A549 treated with AZD9567 at 1 μM for 4 hours (cell line): ENCODE results near the gene MRPL37. TPM values are rescaled to one million over a fixed set of nuclear protein-coding genes. Genes with fewer than 3 reads are reported as not detected.

Source experiments
- total RNA-seq: library from RNA; stranded (reverse); fragments of 200-300 nt; extraction: Qiagen RNA extraction; gene quantifications from 5 replicates; pipeline ENCODE4 v1.2.3, GENCODE V29; 2022; ENCODE audit not compliant: insufficient read depth

MRPL37 gene
- 75.7 to 100 TPM (median 93.0 TPM) in 5 replicates for total RNA-seq

GRCh38 chr1:54199765-54200518 lies at the start of gene MRPL37, which contains the start of gene CYB5RL:
Gene MRPL37, plus strand, starts transcription at chr1:54200167. Its CDS starts 77 bp downstream, at chr1:54200244.
Gene CYB5RL, minus strand, starts transcription at chr1:54200030. Its CDS starts 4,414 bp downstream, at chr1:54195616.

GRCh38 chr1:54152696-54153095 lies 47.3 kb upstream of the MRPL37 start, which contains the start of gene CDCP2:
Gene CDCP2, minus strand, starts transcription at chr1:54153000. Its CDS starts 78 bp downstream, at chr1:54152922.

Other genes with a start within 250 kb of the MRPL37 start
- gene LDLRAD1, start 182.0 kb upstream of the MRPL37 start, total RNA-seq = not detected in 5 replicates
- 113 to 142 TPM (median 119 TPM) in 5 replicates for gene TMEM59, start 147.0 kb upstream of the MRPL37 start, total RNA-seq
- gene TCEANC2, start 146.6 kb upstream of the MRPL37 start, total RNA-seq = 1.6 to 3.0 TPM (median 2.9 TPM) in 5 replicates
- gene CDCP2, start 47.2 kb upstream of the MRPL37 start, total RNA-seq = not detected in 5 replicates
- gene CYB5RL, start 137 bp upstream of the MRPL37 start, total RNA-seq = 2.9 to 3.6 TPM (median 3.3 TPM) in 5 replicates
- 6.2 to 7.6 TPM (median 6.3 TPM) in 5 replicates for gene SSBP3, start 206.2 kb downstream of the MRPL37 start, total RNA-seq